Fibroblast of lung (primary cell): ENCODE data around the gene PRDM16.

Experiments used
- CTCF ChIP-seq, 2 donors: IDR thresholded peaks in 1 of 2; conservative IDR thresholded peaks in 1 of 2; 1 replicate in 1 of 2; 2 replicates in 1 of 2; pipeline ENCODE4 v1.5.1; 2011 to 2012; ENCODE audit warnings: low read length in 2 of 2, control low read depth in 1 of 2, inconsistent platforms in 1 of 2, low read depth in 1 of 2, mild to moderate bottlenecking in 1 of 2
- EZH2 ChIP-seq: IDR thresholded peaks from 2 replicates; pipeline ENCODE4 v1.5.1; 2012; ENCODE audit warnings: low read length, control low read depth, mild to moderate bottlenecking; ENCODE audit errors: missing control alignments

GRCh38 chr1:3029991-3030662 lies 38.9 kb upstream of the PRDM16 start:
- TF ChIP-seq CTCF (conservative IDR thresholded peaks at IDR 0.05 in 1 of 2, IDR thresholded peaks at IDR 0.05 in 1 of 2; ENCODE audit: low read depth in 1 of 2, low read length in 2 of 2) = no peak
- no peak for TF ChIP-seq EZH2
